ENCODE data around the gene CACNA1S.

GRCh38 chr1:201125019-201125418 lies 12.8 kb upstream of the CACNA1S start:
- TF ChIP-seq, protein P1, sequence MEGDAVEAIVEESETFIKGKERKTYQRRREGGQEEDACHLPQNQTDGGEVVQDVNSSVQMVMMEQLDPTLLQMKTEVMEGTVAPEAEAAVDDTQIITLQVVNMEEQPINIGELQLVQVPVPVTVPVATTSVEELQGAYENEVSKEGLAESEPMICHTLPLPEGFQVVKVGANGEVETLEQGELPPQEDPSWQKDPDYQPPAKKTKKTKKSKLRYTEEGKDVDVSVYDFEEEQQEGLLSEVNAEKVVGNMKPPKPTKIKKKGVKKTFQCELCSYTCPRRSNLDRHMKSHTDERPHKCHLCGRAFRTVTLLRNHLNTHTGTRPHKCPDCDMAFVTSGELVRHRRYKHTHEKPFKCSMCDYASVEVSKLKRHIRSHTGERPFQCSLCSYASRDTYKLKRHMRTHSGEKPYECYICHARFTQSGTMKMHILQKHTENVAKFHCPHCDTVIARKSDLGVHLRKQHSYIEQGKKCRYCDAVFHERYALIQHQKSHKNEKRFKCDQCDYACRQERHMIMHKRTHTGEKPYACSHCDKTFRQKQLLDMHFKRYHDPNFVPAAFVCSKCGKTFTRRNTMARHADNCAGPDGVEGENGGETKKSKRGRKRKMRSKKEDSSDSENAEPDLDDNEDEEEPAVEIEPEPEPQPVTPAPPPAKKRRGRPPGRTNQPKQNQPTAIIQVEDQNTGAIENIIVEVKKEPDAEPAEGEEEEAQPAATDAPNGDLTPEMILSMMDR (IDR thresholded peaks at IDR 0.05): no peak
- TF ChIP-seq POLR2AphosphoS5 (IDR thresholded peaks at IDR 0.05): no peak
- no peak for TF ChIP-seq POLR2A (IDR thresholded peaks at IDR 0.05)

All from gastroesophageal sphincter (tissue), 3 donors.